Fibroblast of skin of left biceps (primary cell): ENCODE data around the gene HBS1L.

Experiments
- DNase-seq, 2 experiments: peaks; one replicate each; pipeline ENCODE4 v3.0.0-alpha.2; 2013; ENCODE audit warnings: low read depth in 2 of 2

HBS1L gene

DNA sequence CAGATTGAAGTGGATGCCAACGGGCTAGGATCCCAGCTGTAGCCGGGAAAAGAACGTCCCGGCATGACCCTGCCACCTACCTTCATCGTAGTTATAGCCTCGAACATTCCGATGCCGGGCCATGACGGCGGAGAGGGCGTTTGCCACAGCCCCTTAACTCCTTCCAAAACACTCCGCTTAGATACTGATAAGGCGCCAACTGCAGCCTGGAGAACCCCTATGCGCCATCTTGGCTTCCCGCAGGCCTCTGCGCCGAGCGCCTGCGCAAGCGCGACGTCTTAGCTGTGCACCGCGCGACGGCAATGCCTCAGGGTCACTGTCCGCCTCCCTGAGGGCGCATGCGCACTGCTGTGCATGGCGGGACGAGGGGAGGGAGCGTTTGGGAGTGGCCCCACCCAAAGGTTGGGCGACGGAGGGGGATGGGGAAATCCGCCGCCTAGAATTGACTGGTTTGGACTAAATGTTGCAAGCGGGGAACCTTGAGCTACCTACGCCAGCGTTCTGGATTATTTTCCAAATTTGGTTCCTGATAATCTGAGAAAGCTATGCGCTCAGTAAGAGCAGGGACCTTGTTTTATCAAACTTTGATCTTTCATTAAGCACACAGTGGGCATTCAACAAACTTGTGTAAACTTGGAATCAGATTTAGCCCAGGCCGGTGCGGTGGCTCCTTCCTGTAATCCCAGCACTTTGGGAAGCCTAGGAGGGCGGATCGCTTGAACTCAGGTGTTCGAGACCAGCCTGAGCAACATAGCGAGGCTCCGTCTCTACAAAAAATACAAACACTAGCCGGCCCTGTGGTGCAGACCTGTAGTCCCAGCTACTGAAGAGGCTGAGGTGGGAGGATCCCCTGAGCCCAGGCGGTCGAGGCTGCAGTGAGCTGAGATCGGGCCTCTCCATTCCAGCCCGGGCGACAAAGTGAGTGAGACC is at the start of gene HBS1L:
Gene HBS1L, minus strand, starts transcription at position 254 of the 930 bp plus-strand sequence. Its CDS starts 131 bp downstream, at position 123.
- peak; percentile 94 for DNase-seq

DNA sequence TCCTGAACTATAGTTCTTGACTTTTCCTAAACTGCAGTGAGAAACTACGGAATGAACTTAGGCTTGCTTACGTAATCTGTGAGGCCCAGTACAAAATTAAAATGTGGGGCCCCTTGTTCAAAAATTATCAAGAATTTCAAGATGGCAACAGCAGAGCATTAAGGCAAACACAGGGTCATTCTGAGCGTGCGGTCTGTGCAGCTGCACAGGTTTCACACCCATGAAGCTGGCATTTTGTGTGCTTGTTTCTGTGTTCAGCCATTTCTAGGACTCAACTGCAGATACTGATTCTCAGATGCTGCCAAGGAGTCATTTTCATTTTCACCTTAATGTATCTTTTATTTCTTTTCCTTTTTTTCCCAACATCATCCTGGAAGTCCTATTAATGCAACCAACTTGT is 49.6 kb upstream of the HBS1L start:
- DNase-seq: no peak

DNA sequence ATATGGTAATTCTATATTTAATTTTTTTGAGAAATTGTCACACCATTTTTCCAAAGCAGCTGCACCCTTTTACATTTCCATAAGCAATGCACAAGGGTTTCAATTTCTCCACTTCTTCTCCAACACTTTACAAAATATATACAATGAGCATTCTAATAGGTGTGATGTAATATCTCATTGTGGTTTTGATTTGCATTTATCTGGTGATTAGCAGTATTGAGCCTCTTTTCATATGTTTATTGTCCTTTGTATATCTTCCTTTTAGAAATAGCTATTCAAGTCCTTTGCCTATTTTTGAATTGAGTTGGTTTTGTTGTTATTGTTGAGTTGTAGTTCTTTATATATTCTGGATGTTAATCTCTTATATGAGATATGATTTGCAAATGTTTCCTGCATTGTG is 47.6 kb upstream of the HBS1L start:
- DNase-seq: no peak

DNA sequence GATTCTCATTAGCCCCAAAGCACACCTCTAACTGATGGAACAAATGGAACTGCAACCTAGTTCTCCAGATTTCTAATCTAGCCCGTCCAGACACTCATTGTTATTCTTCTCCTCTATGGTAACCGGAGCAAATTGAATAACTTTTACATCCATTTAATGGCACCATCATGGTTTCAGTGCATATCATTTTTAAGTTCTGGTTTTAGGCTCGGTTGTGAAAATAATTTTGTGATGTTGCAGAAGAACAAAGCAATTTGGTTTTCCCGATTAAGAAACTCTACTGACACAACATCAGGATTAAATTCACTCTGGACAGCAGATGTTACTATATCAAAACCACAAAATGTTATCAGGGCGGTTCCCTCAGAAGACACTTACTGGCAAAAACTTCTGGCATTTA is 42.5 kb upstream of the HBS1L start:
- no peak for DNase-seq

DNA sequence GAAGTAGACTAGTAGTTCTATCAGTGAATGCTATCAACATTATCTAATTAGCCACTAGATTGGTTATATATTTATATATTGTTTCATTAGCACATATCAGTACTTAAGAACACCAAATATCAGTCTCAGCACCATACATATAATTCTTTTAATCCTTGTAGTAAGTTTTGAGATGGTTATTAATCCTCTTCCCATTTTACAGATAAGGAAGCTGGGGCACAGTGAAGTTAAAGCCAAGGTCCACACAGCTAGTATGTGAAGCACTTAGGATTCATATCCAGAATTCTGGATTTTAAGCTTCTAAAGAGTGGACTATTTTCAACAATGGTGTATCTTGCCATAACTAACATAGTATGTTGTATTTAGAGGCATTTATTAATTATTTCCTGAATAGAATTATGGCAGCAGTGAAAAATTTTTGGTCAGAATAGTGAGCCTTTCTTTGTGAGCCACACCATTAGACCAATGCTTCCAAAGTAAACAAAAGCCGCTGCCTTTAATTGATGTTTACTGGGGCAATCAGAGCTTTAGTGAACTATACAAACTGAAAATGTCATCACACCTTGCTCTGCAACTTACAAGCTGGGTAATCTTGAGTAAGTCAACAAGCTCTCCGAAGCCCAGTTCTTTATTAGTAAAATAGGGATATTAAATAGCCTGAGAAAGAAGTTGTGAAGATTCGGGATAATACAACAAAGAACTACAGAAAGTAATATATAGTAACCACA is 41.9 kb upstream of the HBS1L start:
- DNase-seq: no peak

DNA sequence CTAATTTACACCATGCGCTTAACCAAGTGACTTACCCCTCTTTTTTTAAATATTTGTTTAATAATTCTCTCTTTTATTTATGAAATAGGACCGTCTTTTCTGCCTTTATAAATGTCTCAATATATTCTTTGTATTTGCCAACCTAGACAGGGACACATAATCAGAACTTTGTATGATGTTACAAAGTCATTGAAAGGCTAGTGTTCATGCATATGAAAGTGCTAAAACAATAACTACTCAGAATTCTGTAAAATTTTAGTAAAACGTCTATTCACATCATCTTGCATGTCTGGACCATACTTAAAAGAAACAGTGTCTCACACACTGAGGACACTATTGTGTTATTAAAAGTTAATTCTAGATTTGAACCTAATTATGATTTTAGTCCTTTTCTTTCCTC is 41.1 kb upstream of the HBS1L start:
- no peak for DNase-seq

DNA sequence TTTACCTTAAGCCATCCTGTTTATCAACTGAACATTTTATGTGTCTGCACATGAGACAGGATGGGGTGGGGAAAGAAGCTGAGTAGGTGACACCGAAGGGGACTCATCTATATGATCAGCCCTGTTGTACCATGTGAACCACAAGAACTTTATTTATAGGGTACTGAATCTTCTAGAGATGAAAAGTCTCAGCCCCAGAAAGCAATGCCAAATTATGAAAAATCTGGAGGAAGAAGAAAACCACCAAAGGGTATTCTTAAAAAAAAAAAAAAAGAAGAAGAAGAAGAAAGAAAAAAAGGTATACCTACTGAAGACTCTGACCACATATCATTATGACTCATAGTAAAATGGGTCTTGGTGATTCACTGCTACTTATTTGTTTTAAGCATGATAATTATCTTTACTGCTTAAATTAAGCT is 39.8 kb upstream of the HBS1L start:
- no peak for DNase-seq

DNA sequence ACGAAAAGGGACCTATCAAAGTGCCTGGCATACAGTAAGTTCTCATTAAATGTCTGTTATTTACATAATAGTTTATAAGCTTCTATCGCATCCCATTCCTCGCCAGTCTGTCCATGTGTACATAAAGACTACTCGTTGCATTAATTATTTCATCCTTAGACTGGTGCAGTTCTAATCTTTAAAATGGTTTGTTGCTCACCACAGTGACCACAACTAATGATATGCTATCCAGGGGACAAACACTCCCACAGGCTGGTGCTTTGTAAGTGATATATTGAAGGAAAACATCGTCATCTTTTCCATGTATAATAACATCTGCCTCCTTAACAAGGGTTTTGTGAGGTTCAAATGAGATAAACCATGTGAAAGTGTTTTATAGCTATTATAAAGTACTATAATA is 39.0 kb upstream of the HBS1L start:
- no peak for DNase-seq

DNA sequence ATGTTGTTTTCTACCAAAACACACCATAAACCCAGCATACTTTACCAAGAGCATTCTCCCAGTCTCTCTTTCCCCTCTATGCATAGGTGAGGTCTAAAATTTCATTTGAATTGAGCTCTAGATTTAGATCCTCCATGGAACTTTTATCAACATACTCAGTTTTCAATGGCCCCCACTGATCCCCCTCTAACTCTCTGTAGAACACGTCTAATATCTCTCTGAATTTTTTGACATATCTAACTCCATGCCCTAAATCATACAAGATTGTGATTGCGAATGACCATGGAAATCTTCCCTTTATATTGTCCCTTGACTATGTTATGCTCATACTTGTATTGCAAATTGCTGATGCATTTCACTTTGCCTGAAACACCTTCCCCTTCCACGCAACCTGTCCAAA is 38.1 kb upstream of the HBS1L start:
- no peak for DNase-seq

DNA sequence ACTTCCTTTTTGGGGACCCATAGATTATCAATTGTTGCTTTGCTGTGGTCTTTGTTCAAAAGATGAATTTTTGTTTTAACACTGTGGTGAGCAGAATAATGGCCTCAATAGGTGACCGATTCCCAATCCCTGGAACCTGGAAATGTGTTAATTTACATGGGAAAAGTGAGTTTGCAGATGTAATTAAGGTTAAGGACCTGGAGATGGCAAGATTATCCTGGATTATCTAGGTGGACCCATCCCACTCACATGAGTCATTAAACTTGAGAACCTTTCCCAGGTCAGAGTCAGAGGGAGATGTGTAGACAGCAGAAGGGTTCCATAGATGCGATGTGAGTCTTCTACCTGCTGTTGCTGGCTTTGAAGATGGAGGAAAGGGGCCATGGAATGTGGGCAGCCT is 36.2 kb upstream of the HBS1L start:
- no peak for DNase-seq

DNA sequence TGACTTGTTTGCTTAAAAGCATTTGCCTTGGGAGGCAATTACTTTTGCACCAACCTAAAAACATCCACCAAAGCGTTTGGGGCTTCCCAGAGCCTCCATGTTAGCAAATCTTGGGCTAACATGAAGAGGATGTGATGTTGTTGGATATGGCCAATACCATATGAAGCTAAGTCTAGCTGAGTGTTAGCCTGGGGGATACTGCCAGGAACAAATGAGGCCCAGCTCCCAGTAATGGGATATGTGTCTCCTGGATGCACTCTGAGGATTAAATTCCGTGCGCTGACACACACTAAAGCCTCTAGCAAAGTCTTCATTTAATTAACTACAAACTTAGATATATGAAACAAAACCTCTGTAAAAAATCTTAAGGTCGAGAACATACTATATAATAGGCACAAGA is 35.3 kb upstream of the HBS1L start:
- no peak for DNase-seq

DNA sequence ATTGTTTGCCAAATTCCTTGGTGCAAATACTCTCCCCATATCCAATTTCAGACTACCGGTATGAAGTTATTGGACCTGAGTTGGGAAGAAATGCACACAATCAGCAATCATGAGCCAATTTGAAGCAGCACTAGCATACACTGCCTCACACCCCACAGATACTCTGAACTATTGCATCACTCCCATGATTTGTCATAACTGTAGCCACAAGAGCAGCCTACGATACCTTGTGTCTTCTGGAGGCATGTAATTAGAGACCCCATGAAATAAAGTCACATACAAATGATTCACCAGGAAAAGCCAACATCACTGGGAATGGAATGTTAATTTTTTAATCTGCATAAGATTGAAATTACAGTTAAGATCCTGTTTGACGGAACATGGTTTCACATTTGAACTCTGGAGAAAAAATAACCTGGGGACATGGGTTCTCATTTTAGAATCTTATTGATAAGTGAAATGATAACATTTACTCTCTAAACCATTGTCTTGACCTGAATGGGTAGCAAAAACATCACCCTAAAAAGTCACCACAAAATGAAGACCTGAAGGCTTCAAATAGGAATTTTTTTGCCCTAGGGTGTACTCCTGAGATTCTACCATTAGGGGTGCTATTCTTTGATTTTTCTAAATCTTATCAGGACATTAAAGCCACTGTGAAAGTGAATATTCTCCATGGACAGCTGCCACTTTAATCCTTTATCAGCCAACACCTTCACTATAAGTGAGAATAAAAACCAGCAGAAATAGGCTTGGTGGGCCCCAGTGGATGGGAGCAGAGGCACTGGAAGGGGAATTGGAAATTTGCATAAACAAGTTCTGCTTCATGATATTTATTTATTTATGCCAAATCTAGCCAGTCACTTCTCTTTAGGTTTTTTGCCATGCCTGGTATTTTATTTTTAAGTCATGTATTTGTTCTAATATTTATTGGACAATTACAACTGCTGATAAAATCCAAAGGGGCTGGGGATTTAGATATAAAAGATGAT is 34.5 kb upstream of the HBS1L start:
- DNase-seq: peak; percentile 32 to 33

DNA sequence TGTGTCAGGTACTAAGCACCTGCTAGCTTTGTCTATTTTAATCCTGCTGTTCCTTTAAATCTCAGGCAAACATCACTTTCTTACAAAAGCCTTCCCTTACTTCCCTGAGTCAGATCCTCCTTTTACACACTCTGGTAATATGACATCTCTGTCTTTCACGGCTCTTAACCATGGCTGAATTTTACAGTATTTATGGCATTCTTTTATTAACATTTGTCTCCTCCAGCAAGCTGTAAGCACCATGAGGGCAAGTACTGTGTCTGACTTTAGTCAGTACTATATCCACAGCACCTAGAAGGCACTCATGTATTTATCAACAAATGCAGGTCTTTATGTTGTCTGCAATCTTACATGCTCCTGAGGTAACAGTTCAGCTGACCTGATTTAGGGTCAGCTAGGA is 33.7 kb upstream of the HBS1L start:
- no peak for DNase-seq

DNA sequence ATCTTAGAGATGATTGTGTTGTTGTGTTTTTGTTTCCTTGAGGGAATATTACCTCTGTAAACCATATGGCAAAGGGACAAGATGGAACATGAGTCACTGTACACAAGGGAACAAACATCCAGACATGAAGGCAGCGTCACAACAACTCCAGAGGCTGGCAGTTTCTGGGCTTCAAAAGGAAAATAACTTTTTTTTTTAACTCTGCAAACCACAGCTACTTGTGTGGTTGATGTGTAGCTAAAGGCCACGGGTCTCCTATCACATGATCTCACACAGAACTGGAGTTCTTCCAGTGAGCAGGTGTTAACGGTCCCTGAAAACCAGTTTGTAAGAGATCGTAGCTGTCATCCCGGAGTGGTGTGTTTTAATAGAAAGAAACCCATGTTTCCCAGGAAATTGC is 33.2 kb upstream of the HBS1L start:
- DNase-seq: no peak

DNA sequence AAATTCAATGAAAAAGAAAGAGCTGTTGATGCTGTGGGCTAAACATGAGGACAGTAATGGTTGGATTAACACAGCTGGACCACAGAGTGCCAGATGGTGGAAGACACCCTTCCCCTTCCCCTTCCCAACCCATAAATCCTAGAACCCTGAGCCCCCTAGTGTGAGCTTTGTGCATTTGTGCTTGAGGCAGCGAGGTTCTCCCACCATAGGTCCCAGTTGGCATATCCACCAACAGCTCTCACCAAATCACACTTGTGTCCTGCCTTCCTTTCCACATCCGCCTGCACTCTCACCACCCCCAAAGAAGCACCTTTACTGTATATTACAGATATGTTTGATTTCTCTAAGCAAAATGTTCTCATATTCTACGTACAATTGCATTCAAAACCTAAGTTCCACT is 32.8 kb upstream of the HBS1L start:
- DNase-seq: no peak

DNA sequence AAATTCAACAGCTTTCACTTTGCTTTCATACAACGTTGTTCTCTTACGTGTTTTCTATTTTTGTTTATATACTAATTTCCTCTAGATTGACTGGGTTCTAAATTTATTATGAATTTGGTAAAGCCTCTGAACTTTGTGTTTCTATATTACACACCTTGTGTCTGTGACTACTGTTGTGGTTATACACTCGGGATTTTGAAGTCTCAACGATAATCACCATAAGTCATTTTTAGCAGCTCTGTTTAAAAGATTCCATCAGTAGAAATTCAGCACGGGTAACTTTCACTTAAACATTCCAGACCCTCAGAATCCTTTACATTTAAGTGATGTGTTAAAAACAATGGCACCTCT is 31.8 kb upstream of the HBS1L start:
- no peak for DNase-seq

DNA sequence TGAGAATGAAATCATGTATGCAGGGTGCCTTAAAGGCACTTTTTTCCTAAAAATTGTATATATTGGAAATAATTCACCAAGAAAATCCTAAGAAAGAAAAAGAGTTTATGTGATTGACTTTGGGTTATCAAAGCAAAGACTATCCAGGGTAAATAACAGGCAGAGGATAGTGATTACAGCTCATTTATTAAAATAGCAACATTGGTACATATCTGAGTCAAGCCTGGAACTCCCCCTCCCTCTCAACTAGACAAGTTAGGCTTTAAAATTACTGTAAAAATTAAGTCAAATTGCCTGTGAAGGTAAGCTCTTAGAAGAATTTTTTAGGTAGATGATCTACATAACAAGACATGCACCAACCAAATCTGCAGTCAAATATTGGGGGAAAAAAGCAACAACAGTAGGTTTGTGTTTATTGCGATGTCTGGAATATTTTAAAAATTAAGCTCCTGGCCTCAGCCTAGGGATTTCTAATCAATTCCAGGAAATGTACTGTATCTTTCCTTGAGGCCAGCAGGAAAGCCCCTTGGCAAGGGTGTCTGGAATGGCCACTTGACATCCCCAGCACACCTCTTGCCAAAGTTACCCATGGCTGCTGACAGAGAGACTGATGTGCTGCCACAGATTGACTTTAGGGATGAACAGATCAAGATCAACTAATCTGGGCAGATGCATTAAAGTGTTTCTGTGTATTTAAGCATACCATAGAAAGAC is 31.2 kb upstream of the HBS1L start:
- DNase-seq: no peak

DNA sequence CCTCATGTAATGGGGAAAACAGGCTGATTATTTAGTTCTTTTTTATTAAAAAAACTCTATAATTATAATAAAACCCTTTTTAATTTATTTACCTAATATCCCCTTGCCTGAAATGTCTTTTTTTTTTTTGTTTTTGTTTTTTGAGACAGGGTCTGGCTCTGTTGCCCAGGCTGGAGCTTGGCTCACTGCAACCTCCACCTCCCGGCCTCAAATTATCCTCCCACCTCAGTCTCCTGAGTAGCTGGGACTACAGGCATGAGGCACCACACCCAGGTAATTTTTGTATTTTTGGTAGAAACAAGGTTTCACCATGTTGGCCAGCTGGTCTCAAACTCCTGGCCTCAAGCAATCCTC is 30.3 kb upstream of the HBS1L start:
- no peak for DNase-seq

DNA sequence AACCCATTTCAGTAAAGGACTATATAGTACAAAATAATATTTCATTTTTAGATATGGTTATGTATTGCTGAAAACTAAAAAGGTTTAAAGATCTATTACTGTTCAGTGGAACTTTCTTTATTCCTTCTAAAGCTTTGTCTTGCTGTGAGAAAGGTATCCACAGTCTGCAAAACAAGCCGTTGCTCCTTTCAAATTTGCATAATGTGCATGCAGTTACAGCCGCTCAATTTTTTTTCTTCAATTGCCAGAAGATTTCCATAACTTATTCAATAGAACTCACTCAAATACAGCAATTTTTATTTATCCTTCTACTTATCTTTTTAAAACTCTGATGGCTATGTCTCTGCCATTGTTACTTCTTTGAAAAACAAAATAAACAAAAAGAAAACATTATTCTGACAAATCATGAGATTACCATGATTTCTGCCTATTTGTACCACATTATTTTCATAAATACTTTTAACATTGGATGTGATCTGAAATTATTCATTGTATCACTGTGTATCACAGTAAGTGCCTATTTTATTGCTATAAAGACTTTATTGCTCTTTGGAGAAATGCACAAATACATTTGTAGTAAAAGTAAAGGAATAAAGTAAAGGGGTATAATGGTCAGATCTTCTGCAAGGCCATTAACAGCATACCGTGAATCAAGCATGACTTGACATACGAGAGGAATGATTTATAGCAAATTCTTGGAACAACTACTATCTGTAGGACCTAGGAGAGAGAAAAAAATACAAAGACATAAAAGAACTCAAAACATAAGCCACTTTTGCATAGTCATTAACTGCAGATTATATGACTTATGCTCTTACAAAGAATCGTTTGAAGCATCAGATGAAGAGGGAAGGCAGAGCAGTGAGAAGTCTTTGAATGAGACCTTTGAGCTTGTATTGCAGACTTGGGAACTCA is 29.6 kb upstream of the HBS1L start:
- no peak for DNase-seq

DNA sequence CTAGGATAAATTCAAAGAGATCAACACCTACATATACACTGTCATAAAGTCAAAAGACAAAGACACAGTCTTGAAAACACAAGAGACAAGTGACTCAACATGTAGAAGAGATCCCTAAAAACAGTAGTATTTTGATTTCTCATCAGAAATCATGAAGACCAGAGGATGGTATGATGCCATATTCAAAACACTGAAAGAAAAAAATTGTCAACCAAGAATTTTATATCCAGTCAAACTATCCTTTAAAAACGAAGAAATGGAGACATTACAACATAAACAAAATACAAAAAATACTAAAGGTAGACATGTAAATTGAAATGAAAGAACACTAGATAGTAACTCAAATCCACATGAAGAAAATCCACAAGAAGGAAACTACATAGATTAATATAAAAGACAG is 27.3 kb upstream of the HBS1L start:
- no peak for DNase-seq
